ENCODE data around the gene TGFA.

- TF ChIP-seq POLR2A (IDR thresholded peaks at IDR 0.05; ENCODE audit: low read depth): no peak
- no peak for TF ChIP-seq CTCF (IDR thresholded peaks at IDR 0.05)
- TF ChIP-seq EP300 (IDR thresholded peaks at IDR 0.05): no peak
- no peak for TF ChIP-seq POLR2AphosphoS5 (IDR thresholded peaks at IDR 0.05)
Observed at GRCh38 chr2:70511971-70512729, 41.5 kb downstream of the TGFA start.

Measured in esophagus muscularis mucosa (tissue), 4 donors.